ENCODE data around the gene RFX2.

DNA sequence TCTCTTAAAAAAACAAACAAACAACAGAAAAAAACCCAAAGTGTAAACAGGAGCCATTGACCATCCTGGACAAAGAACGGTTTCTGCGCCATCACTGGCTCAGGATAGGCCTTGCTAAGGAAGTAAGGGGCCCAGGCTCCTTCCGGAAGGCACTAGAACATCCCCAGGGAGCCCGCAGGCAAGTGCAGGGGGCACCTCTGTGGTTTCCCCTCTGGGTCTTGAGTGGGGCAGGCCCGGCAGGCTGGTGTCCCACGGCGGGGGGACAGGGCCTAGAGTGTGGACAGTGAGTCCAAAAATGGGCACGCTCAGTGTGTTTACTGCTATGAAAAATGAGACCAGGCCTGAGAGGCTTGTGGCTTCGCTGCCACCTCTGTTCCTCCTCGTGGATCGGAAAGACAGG is 117.5 kb downstream of the RFX2 start:
- TF ChIP-seq, protein P1, sequence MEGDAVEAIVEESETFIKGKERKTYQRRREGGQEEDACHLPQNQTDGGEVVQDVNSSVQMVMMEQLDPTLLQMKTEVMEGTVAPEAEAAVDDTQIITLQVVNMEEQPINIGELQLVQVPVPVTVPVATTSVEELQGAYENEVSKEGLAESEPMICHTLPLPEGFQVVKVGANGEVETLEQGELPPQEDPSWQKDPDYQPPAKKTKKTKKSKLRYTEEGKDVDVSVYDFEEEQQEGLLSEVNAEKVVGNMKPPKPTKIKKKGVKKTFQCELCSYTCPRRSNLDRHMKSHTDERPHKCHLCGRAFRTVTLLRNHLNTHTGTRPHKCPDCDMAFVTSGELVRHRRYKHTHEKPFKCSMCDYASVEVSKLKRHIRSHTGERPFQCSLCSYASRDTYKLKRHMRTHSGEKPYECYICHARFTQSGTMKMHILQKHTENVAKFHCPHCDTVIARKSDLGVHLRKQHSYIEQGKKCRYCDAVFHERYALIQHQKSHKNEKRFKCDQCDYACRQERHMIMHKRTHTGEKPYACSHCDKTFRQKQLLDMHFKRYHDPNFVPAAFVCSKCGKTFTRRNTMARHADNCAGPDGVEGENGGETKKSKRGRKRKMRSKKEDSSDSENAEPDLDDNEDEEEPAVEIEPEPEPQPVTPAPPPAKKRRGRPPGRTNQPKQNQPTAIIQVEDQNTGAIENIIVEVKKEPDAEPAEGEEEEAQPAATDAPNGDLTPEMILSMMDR (IDR thresholded peaks at IDR 0.05; ENCODE audit: insufficient read depth, low read depth, low read length), result no peak
- TF ChIP-seq EZH2 (IDR thresholded peaks at IDR 0.05; ENCODE audit: insufficient read depth, low read length), result no peak
